GM12891 (cell line): ENCODE data around the gene PTPRN2.

ENCODE experiments used
- POLR2A ChIP-seq: IDR thresholded peaks from 2 replicates; pipeline ENCODE4 v1.6.1; 2011; ENCODE audit warnings: low read depth, low read length, control low read depth
- POLR2AphosphoS5 ChIP-seq: IDR thresholded peaks from 2 replicates; pipeline ENCODE4 v1.6.1; 2011; ENCODE audit warnings: low read depth, low read length, control low read depth
- TAF1 ChIP-seq: IDR thresholded peaks from 2 replicates; pipeline ENCODE4 v1.6.1; 2011; ENCODE audit warnings: low read depth, low read length, control low read depth

- TF ChIP-seq POLR2A (no peak), TAF1 (no peak), POLR2AphosphoS5 (no peak)
Measured at GRCh38 chr7:157809863-157810851, 777.5 kb downstream of the PTPRN2 start.
